Smooth muscle cell (in vitro differentiated cells): Measurements from ENCODE around the gene APMAP. TPM values are rescaled to one million over a fixed set of nuclear protein-coding genes. Genes with fewer than 3 reads are reported as not detected.

ENCODE experiments used
- DNase-seq: peaks from one replicate; lab custom pipeline; 2025; ENCODE audit not compliant: unreplicated experiment; lab: John Stamatoyannopoulos, UW
- H2AFZ ChIP-seq: fragments of 200-600 bp; sonication (generic); 2 replicates; pipeline ENCODE4 v1.6.0; 2016; ENCODE audit warnings: antibody characterized with exemption, low read depth, mild to moderate bottlenecking
- H3F3A ChIP-seq: fragments of 200-600 bp; sonication (generic); 2 replicates; pipeline ENCODE4 v1.6.0; 2017; ENCODE audit warnings: antibody characterized with exemption, low read depth
- H3K27ac ChIP-seq: fragments of 200-600 bp; sonication (generic); 2 replicates; pipeline ENCODE4 v1.5.1; 2016; ENCODE audit warnings: low read depth, mild to moderate bottlenecking
- H3K27me3 ChIP-seq: fragments of 200-600 bp; sonication (generic); 2 replicates; pipeline ENCODE4 v1.6.1; 2016; ENCODE audit warnings: low read depth, mild to moderate bottlenecking
- H3K36me3 ChIP-seq: fragments of 200-600 bp; sonication (generic); 2 replicates; pipeline ENCODE4 v1.5.1; 2016; ENCODE audit warnings: low read depth
- H3K4me1 ChIP-seq: fragments of 200-600 bp; sonication (generic); 2 replicates; pipeline ENCODE4 v1.5.1; 2016; ENCODE audit warnings: low read depth
- H3K4me2 ChIP-seq: fragments of 200-600 bp; sonication (generic); 2 replicates; pipeline ENCODE4 v1.6.0; 2016; ENCODE audit warnings: mild to moderate bottlenecking
- H3K4me3 ChIP-seq: fragments of 200-600 bp; sonication (generic); 2 replicates; pipeline ENCODE4 v1.5.1; 2016; ENCODE audit warnings: mild to moderate bottlenecking
- H3K79me2 ChIP-seq: fragments of 200-600 bp; sonication (generic); 2 replicates; pipeline ENCODE4 v1.6.0; 2016; ENCODE audit warnings: low read depth, mild to moderate bottlenecking
- H3K9ac ChIP-seq: fragments of 200-600 bp; sonication (generic); 2 replicates; pipeline ENCODE4 v1.6.0; 2016; ENCODE audit warnings: low read depth
- H3K9me3 ChIP-seq: fragments of 200-600 bp; sonication (generic); replicated peaks from 2 replicates; pipeline ENCODE4 v1.5.1; 2016; ENCODE audit warnings: low read depth
- H4K20me1 ChIP-seq: fragments of 200-600 bp; sonication (generic); 2 replicates; pipeline ENCODE4 v1.6.0; 2016; ENCODE audit warnings: low read depth
- WGBS: methylation state at CpG from one replicate; pipeline ENCODE4 v1.1.7; 2016; ENCODE audit warnings: low lambda C conversion rate; 5-methylcytosine and 5-hydroxymethylcytosine counted together
- polyA plus RNA-seq: library from polyadenylated mRNA; unstranded; fragments of >200 nt; fragmentation: Nextera tagmentation; extraction: Ambion mirVana; gene quantifications from 2 replicates; pipeline ENCODE4 v1.2.1, GENCODE V29; 2016
- total RNA-seq: library from RNA; depleted of rRNA; stranded (reverse); fragments of >200 nt; gene quantifications from 2 replicates; pipeline ENCODE4 v1.2.3, GENCODE V29; 2014
- TF ChIP-seq, protein P1 (sequence below): fragments of 200-600 bp; sonication (generic); IDR thresholded peaks from 2 replicates; pipeline ENCODE4 v1.5.1; 2017; ENCODE audit warnings: borderline replicate concordance, mild to moderate bottlenecking, antibody characterized with exemption; ENCODE audit not compliant: insufficient read depth, poor library complexity, severe bottlenecking

APMAP gene
- total and polyA plus RNA-seq, 2 experiments from 2014 or later = 54.4 to 86.9 TPM

DNA sequence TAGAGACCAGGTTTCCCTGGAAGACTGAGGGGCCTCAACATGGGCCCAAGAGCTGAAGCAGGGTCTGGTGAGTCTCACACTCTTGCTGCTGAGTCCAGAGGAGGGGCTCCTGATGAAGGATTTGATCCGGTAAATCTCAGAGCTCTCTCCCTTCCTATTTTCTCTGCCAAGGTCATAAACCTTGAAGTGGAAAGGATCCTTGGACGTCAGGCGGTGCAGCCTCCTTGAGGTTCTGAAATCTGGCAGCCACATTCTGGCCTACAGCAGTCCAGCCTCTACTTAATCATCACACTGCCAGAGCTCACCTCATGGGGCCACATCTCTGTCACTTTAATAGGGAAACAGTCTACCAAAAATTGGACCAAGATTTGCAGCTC, 41.4 kb upstream of the APMAP start:
- no peak overlapping the region for H3K9ac ChIP-seq
- no peak overlapping the region for H2AFZ ChIP-seq
- no peaks in the 10 kb centered on the region for H3K27me3 ChIP-seq
- WGBS = 94% methylated on average over 3 of the region's 3 CpGs
- TF ChIP-seq, protein P1, sequence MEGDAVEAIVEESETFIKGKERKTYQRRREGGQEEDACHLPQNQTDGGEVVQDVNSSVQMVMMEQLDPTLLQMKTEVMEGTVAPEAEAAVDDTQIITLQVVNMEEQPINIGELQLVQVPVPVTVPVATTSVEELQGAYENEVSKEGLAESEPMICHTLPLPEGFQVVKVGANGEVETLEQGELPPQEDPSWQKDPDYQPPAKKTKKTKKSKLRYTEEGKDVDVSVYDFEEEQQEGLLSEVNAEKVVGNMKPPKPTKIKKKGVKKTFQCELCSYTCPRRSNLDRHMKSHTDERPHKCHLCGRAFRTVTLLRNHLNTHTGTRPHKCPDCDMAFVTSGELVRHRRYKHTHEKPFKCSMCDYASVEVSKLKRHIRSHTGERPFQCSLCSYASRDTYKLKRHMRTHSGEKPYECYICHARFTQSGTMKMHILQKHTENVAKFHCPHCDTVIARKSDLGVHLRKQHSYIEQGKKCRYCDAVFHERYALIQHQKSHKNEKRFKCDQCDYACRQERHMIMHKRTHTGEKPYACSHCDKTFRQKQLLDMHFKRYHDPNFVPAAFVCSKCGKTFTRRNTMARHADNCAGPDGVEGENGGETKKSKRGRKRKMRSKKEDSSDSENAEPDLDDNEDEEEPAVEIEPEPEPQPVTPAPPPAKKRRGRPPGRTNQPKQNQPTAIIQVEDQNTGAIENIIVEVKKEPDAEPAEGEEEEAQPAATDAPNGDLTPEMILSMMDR = no peak
- no peak overlapping the region for H3K27ac ChIP-seq
- H3K36me3 ChIP-seq = no peaks in the 10 kb centered on the region
- no peak overlapping the region for H3K4me3 ChIP-seq
- H3K4me1 ChIP-seq = peaks cover 7% of the 10 kb centered on the region
- no peak overlapping the region for H3K4me2 ChIP-seq
- no peaks in the 10 kb centered on the region for H4K20me1 ChIP-seq
- H3F3A ChIP-seq = no peaks in the 10 kb centered on the region
- no peaks in the 10 kb centered on the region for H3K9me3 ChIP-seq
- H3K79me2 ChIP-seq = no peaks in the 10 kb centered on the region
- no peak for DNase-seq

DNA sequence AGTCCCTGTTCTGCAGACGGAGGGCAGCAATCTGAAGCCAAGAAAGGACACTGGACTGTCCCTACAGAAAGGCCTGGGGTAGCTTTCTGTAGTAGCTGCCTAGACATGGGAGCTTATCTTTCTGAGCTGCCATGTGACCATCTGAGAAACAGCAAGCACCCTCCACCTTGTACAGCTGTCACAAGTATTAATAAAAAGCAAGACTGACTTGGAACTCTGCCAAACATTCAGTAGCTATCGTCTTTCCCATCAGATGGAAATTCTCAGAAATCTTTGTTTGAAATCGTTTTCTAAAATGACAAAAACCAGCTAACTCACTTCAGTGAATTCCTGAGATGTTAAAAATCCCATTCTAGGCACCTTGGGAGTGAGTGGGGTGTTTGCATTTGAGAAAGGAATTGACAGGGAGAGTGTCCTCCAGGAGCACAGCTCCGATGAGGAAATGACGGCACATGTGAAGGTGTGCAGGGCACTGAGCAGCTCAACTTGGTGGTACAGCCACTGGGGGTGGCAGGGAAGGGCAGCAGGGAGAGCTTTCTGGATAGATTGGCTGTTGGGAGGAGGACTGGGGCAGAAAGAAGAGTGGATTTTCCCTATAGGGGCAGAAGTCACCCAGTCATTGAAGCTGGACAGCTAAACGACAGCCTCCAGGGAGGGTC, 40.8 kb upstream of the APMAP start:
- WGBS = 79% methylated on average over 6 of the region's 6 CpGs
- no peak for DNase-seq

DNA sequence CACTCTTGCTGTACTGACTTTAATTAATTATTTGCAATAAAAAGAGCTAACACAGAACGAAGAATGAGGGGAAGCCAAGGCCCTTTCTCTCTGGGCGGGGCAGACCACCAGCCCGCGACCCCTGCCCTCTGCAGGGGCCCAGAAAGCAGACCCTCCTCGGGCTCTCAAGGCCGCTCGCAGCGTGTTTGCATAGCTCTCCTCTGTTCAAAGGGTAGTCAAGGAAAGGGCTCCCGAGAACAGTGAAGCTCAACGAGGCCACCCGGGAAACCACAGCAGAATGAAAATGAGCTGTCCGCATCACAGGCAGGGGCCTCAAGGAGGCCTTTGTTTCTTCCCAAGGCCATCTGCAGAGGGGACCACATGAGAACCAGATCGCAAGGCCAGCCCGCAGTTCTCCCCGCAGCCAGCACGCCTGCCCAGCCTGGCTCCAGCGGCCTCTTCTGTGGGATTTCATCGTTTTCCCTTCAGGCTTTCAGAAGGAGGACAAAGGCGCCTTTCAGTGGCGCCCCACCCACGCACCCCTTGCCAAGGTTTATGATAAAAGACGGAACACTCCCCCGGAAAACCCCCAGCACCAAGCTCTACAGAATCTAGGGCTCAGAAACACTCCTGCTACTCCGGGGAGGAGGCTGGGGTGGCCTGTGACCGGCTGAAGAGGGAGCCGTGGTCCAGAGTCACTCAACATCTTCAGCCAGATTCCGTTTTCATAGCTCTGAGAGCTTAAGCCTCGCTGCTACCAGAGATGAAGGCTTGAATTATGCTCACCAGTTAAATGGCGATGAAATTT, 40.1 kb upstream of the APMAP start:
- WGBS = 69% methylated on average over 29 of the region's 29 CpGs
- H3K9ac ChIP-seq = no peak overlapping the region
- no peak overlapping the region for H2AFZ ChIP-seq

More for the DNA sequence above, 40.8 kb upstream of the APMAP start:
- Histone ChIP-seq H2AFZ (no peak overlapping the region), H3K9ac (no peak overlapping the region), H3K4me2 (no peak overlapping the region), H3K27ac (no peak overlapping the region), H3F3A (no peaks in the 10 kb centered on the region), H3K79me2 (no peaks in the 10 kb centered on the region), H3K4me3 (no peak overlapping the region), H3K9me3 (no peaks in the 10 kb centered on the region), H3K36me3 (no peaks in the 10 kb centered on the region), H4K20me1 (no peaks in the 10 kb centered on the region), H3K4me1 (peaks cover 7% of the 10 kb centered on the region), H3K27me3 (no peaks in the 10 kb centered on the region)
- TF ChIP-seq, protein P1 = no peak

More for the DNA sequence above, 40.1 kb upstream of the APMAP start:
- Histone ChIP-seq H4K20me1 (no peaks in the 10 kb centered on the region), H3K4me3 (no peak overlapping the region), H3F3A (no peaks in the 10 kb centered on the region), H3K27ac (no peak overlapping the region), H3K4me1 (peaks cover 7% of the 10 kb centered on the region), H3K79me2 (no peaks in the 10 kb centered on the region), H3K9me3 (no peaks in the 10 kb centered on the region), H3K4me2 (no peak overlapping the region), H3K27me3 (no peaks in the 10 kb centered on the region), H3K36me3 (no peaks in the 10 kb centered on the region)
- DNase-seq = no peak
- TF ChIP-seq, protein P1 = no peak
